Measurements from ENCODE around the gene KRTAP5-11. TPM values are rescaled to one million over a fixed set of nuclear protein-coding genes. Genes with fewer than 3 reads are reported as not detected.
"Not testable (repeated sequence)": the region's sequence is repeated elsewhere in the genome, so short reads cannot be mapped to it uniquely, and the experiment has no call there.

The KRTAP5-11 gene
- total RNA-seq, 1 experiment from 2014 or later = not detected

DNA sequence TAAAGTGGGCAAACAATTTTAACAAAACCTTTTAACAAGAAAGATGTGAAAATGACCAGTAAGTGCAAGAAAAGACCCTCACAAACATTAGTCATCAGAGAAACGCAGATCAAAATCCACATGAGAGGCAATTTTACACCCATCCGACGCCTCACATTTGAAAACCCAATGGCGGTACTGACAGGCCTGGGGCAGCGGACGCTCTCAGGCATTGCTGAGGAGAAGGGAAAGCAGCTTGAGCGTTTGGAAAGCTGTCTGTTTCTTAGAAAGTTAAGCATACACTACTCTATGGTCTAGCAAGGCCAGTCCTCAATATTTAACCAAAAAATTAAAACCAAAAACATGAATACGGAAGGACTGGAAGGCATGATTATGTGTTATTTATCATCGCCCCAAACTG is 46.9 kb downstream of the KRTAP5-11 start:
- no peaks in the 10 kb centered on the region for H4K20me1 ChIP-seq (ENCODE audit: insufficient read depth)
- no peaks in the 10 kb centered on the region for H3K79me2 ChIP-seq (ENCODE audit: insufficient read depth, low read length)
- CTCF ChIA-PET = no interaction called here
- no peaks in the 10 kb centered on the region for H3K27me3 ChIP-seq (ENCODE audit: insufficient read depth, low read length)
- DNase-seq (ENCODE audit: low read depth, low spot score) = no peak
- no peak overlapping the region for H3K4me3 ChIP-seq (replicated peaks in 1 of 2; ENCODE audit: low read depth in 1 of 2, low read length in 2 of 2)
- POLR2A ChIA-PET = no interaction called here
- ATAC-seq = no peak
- no peaks in the 10 kb centered on the region for H3K9me3 ChIP-seq (ENCODE audit: control insufficient read depth in 1 of 2, insufficient read depth in 1 of 2, low read depth in 1 of 2, low read length in 2 of 2)
- no peaks in the 10 kb centered on the region for H3K4me1 ChIP-seq (ENCODE audit: control insufficient read depth in 1 of 2, insufficient read depth in 2 of 2, low read length in 2 of 2)
- TF ChIP-seq EZH2phosphoT487 (IDR thresholded peaks at IDR 0.05; ENCODE audit: borderline replicate concordance) (no peak), ELF1 (IDR thresholded peaks at IDR 0.05; ENCODE audit: borderline replicate concordance, low read depth) (no peak), CEBPB (IDR thresholded peaks at IDR 0.05; ENCODE audit: low read depth) (no peak), TCF7L2 (IDR thresholded peaks at IDR 0.05; ENCODE audit: borderline replicate concordance, extremely low read depth, insufficient read depth, insufficient read length) (no peak), ZFX (IDR thresholded peaks at IDR 0.05) (no peak), RAD21 (IDR thresholded peaks at IDR 0.05; ENCODE audit: low read depth) (no peak)
- TF ChIP-seq, protein P1, sequence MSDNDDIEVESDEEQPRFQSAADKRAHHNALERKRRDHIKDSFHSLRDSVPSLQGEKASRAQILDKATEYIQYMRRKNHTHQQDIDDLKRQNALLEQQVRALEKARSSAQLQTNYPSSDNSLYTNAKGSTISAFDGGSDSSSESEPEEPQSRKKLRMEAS (IDR thresholded peaks at IDR 0.05) = no peak
- TF ChIP-seq, protein P2, sequence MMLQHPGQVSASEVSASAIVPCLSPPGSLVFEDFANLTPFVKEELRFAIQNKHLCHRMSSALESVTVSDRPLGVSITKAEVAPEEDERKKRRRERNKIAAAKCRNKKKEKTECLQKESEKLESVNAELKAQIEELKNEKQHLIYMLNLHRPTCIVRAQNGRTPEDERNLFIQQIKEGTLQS (IDR thresholded peaks at IDR 0.05) = no peak
- no peaks in the 10 kb centered on the region for H3K36me3 ChIP-seq (ENCODE audit: control insufficient read depth in 1 of 2, insufficient read depth in 2 of 2, low read length in 2 of 2)
- intact Hi-C loops (cut with micrococcal nuclease) = no loop called here
- no peak overlapping the region for H3K9ac ChIP-seq (ENCODE audit: low read length)
- no peak overlapping the region for H3K4me2 ChIP-seq (ENCODE audit: low read length)
- no peak overlapping the region for H3K27ac ChIP-seq (ENCODE audit: low read depth, low read length)
- no peak overlapping the region for H2AFZ ChIP-seq (ENCODE audit: low read depth, low read length, poor library complexity, severe bottlenecking)
- no peaks in the 10 kb centered on the region for H3K9me2 ChIP-seq (ENCODE audit: insufficient read depth)
- no TSS peak for BruUV-seq (replicated peaks)
- RAD21 ChIA-PET (ENCODE audit: low non-redundant PET in 1 of 2, low total read pairs in 2 of 2, uncharacterized antibody in 2 of 2, unreplicated experiment in 2 of 2) = no interaction called here

DNA sequence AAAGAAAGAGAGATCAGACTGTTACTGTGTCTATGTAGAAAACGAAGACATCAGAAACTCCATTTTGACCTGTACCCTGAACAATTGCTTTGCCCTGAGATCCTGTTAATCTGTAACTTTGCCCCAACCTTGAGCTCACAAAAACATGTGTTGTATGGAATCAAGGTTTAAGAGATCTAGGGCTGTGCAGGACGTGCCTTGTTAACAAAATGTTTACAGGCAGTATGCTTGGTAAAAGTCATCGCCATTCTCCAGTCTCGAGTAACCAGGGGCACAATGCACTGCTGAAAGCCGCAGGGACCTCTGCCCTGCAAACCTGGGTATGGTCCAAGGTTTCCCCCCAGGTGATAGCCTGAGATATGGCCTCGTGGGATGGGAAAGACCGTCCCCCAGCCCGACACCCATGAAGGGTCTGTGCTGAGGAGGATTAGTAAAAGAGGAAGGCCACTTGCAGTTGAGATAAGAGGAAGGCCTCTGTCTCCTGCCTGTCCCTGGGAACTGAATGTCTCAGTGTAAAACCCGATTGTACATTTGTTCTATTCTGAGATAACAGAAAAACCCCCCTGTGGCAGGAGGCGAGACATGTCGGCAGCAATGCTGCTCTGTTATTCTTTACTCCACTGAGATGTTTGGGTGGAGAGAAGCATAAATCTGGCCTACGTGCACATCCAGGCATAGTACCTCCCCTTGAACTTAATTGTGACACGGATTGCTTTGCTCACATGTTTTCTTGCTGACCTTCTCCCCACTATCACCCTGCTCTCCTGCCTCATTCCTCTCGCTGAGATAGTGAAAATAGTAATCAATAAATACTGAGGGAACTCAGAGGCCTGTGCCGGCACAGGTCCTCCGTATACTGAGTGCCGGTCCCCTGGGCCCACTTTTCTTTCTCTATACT is 47.7 kb downstream of the KRTAP5-11 start:
- H3K4me3 ChIP-seq (replicated peaks in 1 of 2; ENCODE audit: low read depth in 1 of 2, low read length in 2 of 2); H3K27me3 ChIP-seq (ENCODE audit: insufficient read depth, low read length); H3K36me3 ChIP-seq (ENCODE audit: control insufficient read depth in 1 of 2, insufficient read depth in 2 of 2, low read length in 2 of 2); POLR2A ChIA-PET; H3K9me3 ChIP-seq (ENCODE audit: control insufficient read depth in 1 of 2, insufficient read depth in 1 of 2, low read depth in 1 of 2, low read length in 2 of 2); H2AFZ ChIP-seq (ENCODE audit: low read depth, low read length, poor library complexity, severe bottlenecking); H3K27ac ChIP-seq (ENCODE audit: low read depth, low read length); H3K9me2 ChIP-seq (ENCODE audit: insufficient read depth); H3K4me1 ChIP-seq (ENCODE audit: control insufficient read depth in 1 of 2, insufficient read depth in 2 of 2, low read length in 2 of 2); H3K9ac ChIP-seq (ENCODE audit: low read length); DNase-seq (ENCODE audit: low read depth, low spot score); RAD21 ChIA-PET (ENCODE audit: low non-redundant PET in 1 of 2, low total read pairs in 2 of 2, uncharacterized antibody in 2 of 2, unreplicated experiment in 2 of 2); H4K20me1 ChIP-seq (ENCODE audit: insufficient read depth); H3K4me2 ChIP-seq (ENCODE audit: low read length); ATAC-seq; H3K79me2 ChIP-seq (ENCODE audit: insufficient read depth, low read length); BruUV-seq (replicated peaks); CTCF ChIA-PET; intact Hi-C loops (cut with micrococcal nuclease): not testable (repeated sequence)

Data from HCT116 (cell line).